HEK293T (cell line): Measurements from ENCODE around the gene TMEM184B.

Source experiments
- CTCF ChIA-PET: fragments of 350-600 bp; formaldehyde crosslinking; extraction: SDS; loops from one replicate; lab custom pipeline; 2021; ENCODE audit warnings: antibody characterized with exemption, inconsistent platforms; lab: Yijun Ruan, JAX
- POLR2A ChIA-PET: fragments of 350-600 bp; formaldehyde crosslinking; extraction: SDS; loops from one replicate; lab custom pipeline; 2020; ENCODE audit warnings: antibody characterized with exemption, inconsistent platforms; lab: Yijun Ruan, JAX
- DNase-seq: peaks from one replicate; pipeline ENCODE4 v3.0.0; 2012; ENCODE audit warnings: mixed read lengths; ENCODE audit errors: extremely low spot score
- ARNT ChIP-seq: fragments of 450-650 bp; IDR thresholded peaks from 2 replicates; pipeline ENCODE4 v1.6.1; 2017; ENCODE audit warnings: mild to moderate bottlenecking
- BHLHE40 ChIP-seq: fragments of 450-650 bp; IDR thresholded peaks from 2 replicates; pipeline ENCODE4 v1.6.1; 2016; ENCODE audit warnings: mild to moderate bottlenecking, moderate library complexity, borderline replicate concordance
- CTBP1 ChIP-seq: fragments of 450-650 bp; IDR thresholded peaks from 2 replicates; pipeline ENCODE4 v1.6.1; 2016; ENCODE audit warnings: borderline replicate concordance
- ELF4 ChIP-seq: fragments of 450-650 bp; IDR thresholded peaks from 2 replicates; pipeline ENCODE4 v1.6.1; 2017; ENCODE audit warnings: antibody characterized with exemption
- FOXA1 ChIP-seq: fragments of 450-650 bp; IDR thresholded peaks from 2 replicates; pipeline ENCODE4 v1.6.1; 2016; ENCODE audit warnings: mild to moderate bottlenecking
- FOXK2 ChIP-seq: fragments of 450-650 bp; IDR thresholded peaks from 2 replicates; pipeline ENCODE4 v1.6.1; 2016; ENCODE audit warnings: mild to moderate bottlenecking
- FOXM1 ChIP-seq: fragments of 450-650 bp; IDR thresholded peaks from 2 replicates; pipeline ENCODE4 v1.6.1; 2017; ENCODE audit warnings: mild to moderate bottlenecking, borderline replicate concordance
- HDGF ChIP-seq: fragments of 450-650 bp; IDR thresholded peaks from 2 replicates; pipeline ENCODE4 v1.6.1; 2017; ENCODE audit warnings: antibody characterized with exemption, borderline replicate concordance
- L3MBTL2 ChIP-seq: fragments of 450-650 bp; conservative IDR thresholded peaks from 2 replicates; pipeline ENCODE4 v1.6.1; 2016; ENCODE audit warnings: mild to moderate bottlenecking
- LEF1 ChIP-seq: fragments of 450-650 bp; IDR thresholded peaks from 2 replicates; pipeline ENCODE4 v1.6.1; 2017; ENCODE audit warnings: mild to moderate bottlenecking, borderline replicate concordance
- NFRKB ChIP-seq: fragments of 450-650 bp; IDR thresholded peaks from 2 replicates; pipeline ENCODE4 v1.6.1; 2016; ENCODE audit warnings: mild to moderate bottlenecking, moderate library complexity
- PKNOX1 ChIP-seq: fragments of 450-650 bp; IDR thresholded peaks from 2 replicates; pipeline ENCODE4 v1.6.1; 2016
- SP1 ChIP-seq: fragments of 450-650 bp; IDR thresholded peaks from 2 replicates; pipeline ENCODE4 v1.6.1; 2017
- SUZ12 ChIP-seq: fragments of 450-650 bp; IDR thresholded peaks from 2 replicates; pipeline ENCODE4 v1.6.1; 2016; ENCODE audit warnings: mild to moderate bottlenecking
- TARDBP ChIP-seq: fragments of 450-650 bp; IDR thresholded peaks from 2 replicates; pipeline ENCODE4 v1.6.1; 2016
- ZNF384 ChIP-seq: fragments of 450-650 bp; IDR thresholded peaks from 2 replicates; pipeline ENCODE4 v1.6.1; 2016

The TMEM184B gene

DNA sequence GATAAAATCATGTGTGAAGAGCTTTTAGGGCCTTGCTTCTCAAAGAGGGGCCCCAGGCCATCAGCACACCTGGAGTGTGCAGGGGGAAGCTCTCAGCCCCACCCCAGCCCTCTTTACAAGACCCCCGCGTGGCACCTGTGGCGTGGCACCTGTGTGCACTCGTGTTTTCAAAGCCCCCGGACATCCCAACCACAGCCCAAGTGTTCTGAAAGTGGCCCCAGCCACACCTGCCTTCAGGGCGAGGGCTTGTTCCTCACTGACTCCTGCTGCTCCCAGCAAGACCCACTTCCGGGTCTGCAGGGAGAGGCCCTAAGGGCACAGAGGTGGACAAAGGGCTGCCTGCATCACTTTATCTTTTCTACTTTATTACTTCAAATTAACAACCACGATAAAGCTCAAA lies 17.5 kb upstream of the TMEM184B start:
- ChIA-PET POLR2A (interaction anchor here (1.0 to 1.4 kb wide), 2 partner anchors 19 to 56 kb away, joined by 3 to 4 read pairs; no protein-coding TSS in a partner anchor), CTCF (interaction anchor here (0.9 to 1.5 kb wide), 2 partner anchors 8 to 63 kb away, joined by 3 to 5 read pairs; no protein-coding TSS in a partner anchor)
- DNase-seq = no peak
- TF ChIP-seq ELF4 = 0 out of 2 replicates have a peak, but pooled peaks have one; percentile 11
- no peak for TF ChIP-seq L3MBTL2

DNA sequence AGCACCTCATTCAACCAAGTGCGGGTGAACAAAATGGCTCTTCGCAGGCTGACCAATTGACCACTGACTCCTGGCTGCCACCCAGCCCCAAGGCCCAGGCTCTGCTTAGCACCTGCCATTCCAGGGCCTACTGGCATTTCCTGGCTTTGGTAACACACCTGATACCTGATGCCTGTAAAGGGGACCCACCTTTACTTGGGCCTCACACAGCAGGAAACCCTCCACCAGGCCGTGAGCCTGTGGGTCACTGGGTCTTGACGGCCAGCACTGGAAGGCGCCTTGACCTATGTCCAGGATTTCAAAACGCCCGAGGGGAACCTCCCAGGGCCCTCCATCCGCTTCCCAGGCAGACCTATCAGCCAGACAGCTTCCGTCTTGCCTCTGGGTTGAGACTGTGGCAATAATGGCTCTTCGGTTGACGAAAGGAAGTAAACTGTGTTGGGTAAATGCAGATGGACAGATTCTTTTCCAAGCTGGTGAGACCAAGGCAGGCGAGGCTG lies 16.8 kb upstream of the TMEM184B start:
- DNase-seq = no peak
- CTCF ChIA-PET = interaction anchor here (1.5 kb wide), 1 partner anchor 9 kb away, joined by 5 read pairs; no protein-coding TSS in a partner anchor
- POLR2A ChIA-PET = interaction anchor here (1.0 to 1.4 kb wide), 2 partner anchors 19 to 57 kb away, joined by 3 to 4 read pairs; no protein-coding TSS in a partner anchor
- no peak for TF ChIP-seq ARNT
- no peak for TF ChIP-seq FOXK2
- no peak for TF ChIP-seq SUZ12

- ChIA-PET CTCF (no interaction called here), POLR2A (interaction anchor here (0.8 to 1.1 kb wide), 2 partner anchors 28 to 31 kb away, joined by 3 read pairs; no protein-coding TSS in a partner anchor)
- no peak for TF ChIP-seq CTBP1
- no peak for TF ChIP-seq FOXA1
- no peak for TF ChIP-seq FOXM1
- TF ChIP-seq NFRKB = no peak
- TF ChIP-seq ELF4 = no peak
- no peak for TF ChIP-seq FOXK2
- no peak for TF ChIP-seq PKNOX1
- no peak for TF ChIP-seq HDGF
- TF ChIP-seq LEF1 = no peak
- no peak for TF ChIP-seq TARDBP
- TF ChIP-seq BHLHE40 = no peak
- DNase-seq = no peak
Observed at GRCh38 chr22:38286915-38287669, 14.3 kb upstream of the TMEM184B start.

DNA sequence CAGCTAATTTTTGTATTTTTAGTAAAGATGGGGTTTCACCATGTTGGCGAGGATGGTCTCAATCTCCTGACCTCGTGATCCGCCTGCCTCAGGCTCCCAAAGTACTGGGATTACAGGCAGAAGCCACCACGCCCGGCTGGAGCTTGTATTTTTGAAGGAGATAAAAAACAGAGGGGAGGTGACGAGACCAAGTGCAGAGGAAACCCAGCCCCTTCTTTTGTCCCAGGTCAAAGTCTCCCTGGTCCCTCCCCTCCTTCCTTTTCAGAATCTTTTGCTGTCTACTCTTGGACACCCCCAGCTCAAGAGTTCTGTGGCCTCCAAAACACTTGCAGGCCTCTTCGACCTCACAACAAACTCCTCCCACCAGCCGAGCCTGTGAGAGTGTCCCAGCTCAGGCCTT lies 12.2 kb upstream of the TMEM184B start:
- no peak for DNase-seq
- TF ChIP-seq NFRKB (no peak), FOXK2 (no peak), HDGF (no peak), SUZ12 (no peak), TARDBP (no peak), BHLHE40 (no peak), ARNT (no peak), LEF1 (no peak)
- CTCF ChIA-PET = interaction anchor here (0.6 to 0.8 kb wide), 2 partner anchors 20 to 53 kb away, joined by 3 read pairs; no protein-coding TSS in a partner anchor
- POLR2A ChIA-PET = interaction anchor here (0.6 kb wide), 1 partner anchor 27 kb away, joined by 3 read pairs; no protein-coding TSS in a partner anchor

- ChIA-PET CTCF (interaction anchor here (0.6 kb wide), 1 partner anchor 357 kb away, joined by 5 read pairs; no protein-coding TSS in a partner anchor), POLR2A (interaction anchor here (1.0 to 1.6 kb wide), 3 partner anchors 11 to 114 kb away, joined by 3 to 5 read pairs (median 4); no protein-coding TSS in a partner anchor)
- DNase-seq = no peak
- no peak for TF ChIP-seq FOXA1
- no peak for TF ChIP-seq NFRKB
- TF ChIP-seq BHLHE40 = no peak
- TF ChIP-seq SUZ12 = no peak
- TF ChIP-seq ARNT = no peak
- TF ChIP-seq ZNF384 = no peak
- TF ChIP-seq SP1 = no peak
- no peak for TF ChIP-seq ELF4
- no peak for TF ChIP-seq CTBP1
- TF ChIP-seq TARDBP = no peak
- TF ChIP-seq PKNOX1 = no peak
- no peak for TF ChIP-seq L3MBTL2
- no peak for TF ChIP-seq HDGF
- no peak for TF ChIP-seq LEF1
- no peak for TF ChIP-seq FOXK2
- no peak for TF ChIP-seq FOXM1
Observed at GRCh38 chr22:38284042-38284402, 11.2 kb upstream of the TMEM184B start.

DNA sequence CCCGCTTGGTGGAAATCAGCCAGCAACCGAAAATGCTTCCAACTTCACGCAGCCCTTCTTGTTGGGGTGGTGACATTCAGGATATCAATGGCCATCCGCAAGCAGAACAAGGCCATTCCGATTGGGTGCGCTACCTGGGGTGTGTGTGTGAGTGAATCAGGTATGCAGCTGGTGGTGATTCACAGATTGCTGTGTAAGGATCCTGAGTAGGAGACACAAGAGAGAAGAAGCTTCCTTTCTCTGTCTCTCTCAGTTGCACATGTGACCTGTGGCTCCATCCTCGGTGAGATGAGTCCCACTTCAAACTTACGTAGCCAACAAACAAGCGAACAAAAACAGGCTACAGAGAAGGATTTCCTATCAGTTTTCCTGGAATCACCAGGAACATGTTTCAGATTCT lies 9.6 kb upstream of the TMEM184B start:
- ChIA-PET CTCF (no interaction called here), POLR2A (interaction anchor here (1.6 kb wide), 1 partner anchor 9 kb away, joined by 5 read pairs; no protein-coding TSS in a partner anchor)
- DNase-seq = no peak
- no peak for TF ChIP-seq CTBP1
- TF ChIP-seq NFRKB = no peak
- TF ChIP-seq ARNT = no peak
- TF ChIP-seq ELF4 = no peak
- no peak for TF ChIP-seq BHLHE40
- TF ChIP-seq HDGF = no peak
- no peak for TF ChIP-seq PKNOX1
- TF ChIP-seq L3MBTL2 = no peak
- TF ChIP-seq TARDBP = no peak
